ENCODE results near the gene ASB7.

- TF ChIP-seq, protein P1, sequence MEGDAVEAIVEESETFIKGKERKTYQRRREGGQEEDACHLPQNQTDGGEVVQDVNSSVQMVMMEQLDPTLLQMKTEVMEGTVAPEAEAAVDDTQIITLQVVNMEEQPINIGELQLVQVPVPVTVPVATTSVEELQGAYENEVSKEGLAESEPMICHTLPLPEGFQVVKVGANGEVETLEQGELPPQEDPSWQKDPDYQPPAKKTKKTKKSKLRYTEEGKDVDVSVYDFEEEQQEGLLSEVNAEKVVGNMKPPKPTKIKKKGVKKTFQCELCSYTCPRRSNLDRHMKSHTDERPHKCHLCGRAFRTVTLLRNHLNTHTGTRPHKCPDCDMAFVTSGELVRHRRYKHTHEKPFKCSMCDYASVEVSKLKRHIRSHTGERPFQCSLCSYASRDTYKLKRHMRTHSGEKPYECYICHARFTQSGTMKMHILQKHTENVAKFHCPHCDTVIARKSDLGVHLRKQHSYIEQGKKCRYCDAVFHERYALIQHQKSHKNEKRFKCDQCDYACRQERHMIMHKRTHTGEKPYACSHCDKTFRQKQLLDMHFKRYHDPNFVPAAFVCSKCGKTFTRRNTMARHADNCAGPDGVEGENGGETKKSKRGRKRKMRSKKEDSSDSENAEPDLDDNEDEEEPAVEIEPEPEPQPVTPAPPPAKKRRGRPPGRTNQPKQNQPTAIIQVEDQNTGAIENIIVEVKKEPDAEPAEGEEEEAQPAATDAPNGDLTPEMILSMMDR (IDR thresholded peaks at IDR 0.05) = no peak
- no peak for TF ChIP-seq POLR2A (IDR thresholded peaks at IDR 0.05)
Measured at GRCh38 chr15:100688549-100689120, 86.2 kb downstream of the ASB7 start.
